Gastrocnemius medialis (tissue), 4 donors: ENCODE measurements around the gene SSTR3.

Source experiments
- CTCF ChIP-seq, 5 experiments: fragments of 450-650 bp in 3 of 5; fragments of 200-600 bp in 2 of 5; sonication (generic) in 2 of 5; IDR thresholded peaks in 4 of 5; conservative IDR thresholded peaks in 1 of 5; 1 replicate in 4 of 5; 2 replicates in 1 of 5; pipeline ENCODE4 v1.5.1; 2016 to 2019; ENCODE audit warnings: antibody characterized with exemption in 5 of 5, mild to moderate bottlenecking in 3 of 5, moderate library complexity in 3 of 5
- POLR2A ChIP-seq, 2 donors: fragments of 450-650 bp; IDR thresholded peaks; one replicate each; pipeline ENCODE4 v1.6.1; 2017; ENCODE audit warnings: antibody characterized with exemption in 2 of 2, mild to moderate bottlenecking in 2 of 2, moderate library complexity in 2 of 2

- TF ChIP-seq CTCF (IDR thresholded peaks at IDR 0.05 in 4 of 5, conservative IDR thresholded peaks at IDR 0.05 in 1 of 5) (no peak), POLR2A (IDR thresholded peaks at IDR 0.05) (no peak)
These were observed 33.7 kb downstream of the SSTR3 start for GRCh38 chr22:37178350-37179125.
